NCI-H128 (cell line): ENCODE results near the gene OTUB2.

Experiments
- DNase-seq: peaks from one replicate; lab custom pipeline; 2025; ENCODE audit not compliant: unreplicated experiment; lab: John Stamatoyannopoulos, UW

Gene OTUB2

GRCh38 chr14:93996130-93996695, 29.9 kb upstream of the OTUB2 start:
- DNase-seq: no peak

GRCh38 chr14:93997082-93997481, 29.1 kb upstream of the OTUB2 start, which contains the start of gene CCDC197:
CCDC197 (plus strand) TSS chr14:93997301; CDS start chr14:93998132, 831 bp downstream.
- DNase-seq: no peak

- DNase-seq: no peak
Measured at GRCh38 chr14:93997916-93998870, 27.9 kb upstream of the OTUB2 start.

- DNase-seq: no peak
Measured at GRCh38 chr14:93998871-93999403, 27.2 kb upstream of the OTUB2 start.

GRCh38 chr14:93999573-93999972, 26.6 kb upstream of the OTUB2 start:
- no peak for DNase-seq

DNA sequence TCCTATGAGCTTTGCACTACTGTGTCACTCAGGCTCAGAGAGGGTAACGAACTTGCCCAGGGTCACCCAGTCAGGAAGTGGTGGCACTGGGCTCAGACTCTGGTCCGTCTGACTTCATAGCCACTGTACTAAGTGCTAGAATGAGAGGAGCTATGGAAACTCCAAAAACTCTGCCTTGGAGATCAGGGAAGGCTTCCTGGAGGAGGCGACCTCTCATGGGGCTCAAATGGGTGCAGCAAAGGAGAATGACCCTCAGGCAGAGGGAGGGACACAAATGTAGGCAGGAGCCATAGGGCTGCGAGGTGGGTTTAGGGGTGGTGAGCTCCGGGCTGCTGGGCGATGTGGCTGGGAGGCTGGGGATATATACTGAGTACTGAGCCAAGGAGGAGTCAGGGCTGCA, 25.9 kb upstream of the OTUB2 start:
- DNase-seq: no peak

GRCh38 chr14:94001016-94001415, 25.1 kb upstream of the OTUB2 start:
- DNase-seq: no peak

DNA sequence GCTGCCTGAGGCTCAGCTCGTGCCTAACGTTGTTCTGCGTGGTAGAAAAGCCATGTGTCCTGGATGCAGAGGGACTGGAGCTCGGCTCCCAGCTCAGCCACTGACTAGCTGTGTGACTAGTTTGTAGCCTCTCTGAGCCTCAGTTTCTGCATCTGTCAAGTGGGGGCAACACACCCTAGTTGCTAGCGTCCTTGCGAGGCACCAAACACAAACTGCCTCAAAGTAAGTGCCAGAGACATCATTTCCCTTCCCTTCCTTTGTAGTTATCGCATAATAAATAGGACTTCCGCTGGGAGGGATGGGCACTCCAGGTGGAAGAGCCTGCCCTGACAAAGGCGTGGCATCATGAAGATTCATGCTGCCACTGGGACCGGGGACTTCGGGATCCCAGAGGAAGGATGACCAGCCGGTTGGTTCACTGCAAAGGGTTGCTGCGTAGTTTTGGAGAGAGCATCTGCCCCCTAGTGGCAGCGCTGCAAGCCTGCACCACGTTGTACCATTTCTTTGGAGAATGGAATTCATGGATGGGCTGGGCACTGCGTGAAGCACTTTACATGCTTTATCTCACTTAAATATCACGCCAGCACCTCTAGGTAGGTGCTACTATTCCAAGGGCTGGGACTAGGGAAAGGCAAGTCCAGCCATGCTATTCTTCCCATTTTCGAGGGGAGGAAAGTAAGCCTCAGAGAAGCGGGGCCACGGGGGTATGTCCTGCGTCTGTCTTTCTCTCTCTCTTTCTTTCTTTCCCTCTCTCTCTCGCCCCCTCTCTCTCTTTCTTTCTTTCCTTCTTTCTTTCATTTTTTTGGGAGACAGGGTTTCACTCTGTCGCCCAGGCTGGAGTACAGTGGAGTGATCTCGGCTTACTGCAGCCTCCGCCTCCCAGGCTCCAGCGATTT, 24.4 kb upstream of the OTUB2 start:
- peak; percentile 20 for DNase-seq

DNA sequence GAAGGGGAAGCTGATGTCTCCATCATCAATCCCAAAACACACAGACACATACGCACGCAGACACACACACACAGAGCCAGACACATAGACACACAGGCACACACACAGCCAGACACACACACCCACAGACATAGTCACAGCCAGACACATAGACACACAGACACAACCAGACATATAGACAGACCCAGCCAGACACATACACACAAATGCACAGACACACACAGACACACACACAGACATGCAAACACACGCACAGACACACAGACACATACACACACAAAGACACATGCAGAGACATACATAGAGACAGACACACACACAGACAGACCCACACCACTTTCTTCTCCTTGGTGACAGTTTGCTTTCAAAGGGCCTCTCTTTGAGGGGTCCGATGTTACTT, 22.7 kb upstream of the OTUB2 start:
- no peak for DNase-seq

GRCh38 chr14:94004015-94004414, 22.1 kb upstream of the OTUB2 start:
- no peak for DNase-seq

GRCh38 chr14:94005324-94006073, 20.6 kb upstream of the OTUB2 start:
- no peak for DNase-seq

- no peak for DNase-seq
Measured at GRCh38 chr14:94008234-94008633, 17.9 kb upstream of the OTUB2 start.

DNA sequence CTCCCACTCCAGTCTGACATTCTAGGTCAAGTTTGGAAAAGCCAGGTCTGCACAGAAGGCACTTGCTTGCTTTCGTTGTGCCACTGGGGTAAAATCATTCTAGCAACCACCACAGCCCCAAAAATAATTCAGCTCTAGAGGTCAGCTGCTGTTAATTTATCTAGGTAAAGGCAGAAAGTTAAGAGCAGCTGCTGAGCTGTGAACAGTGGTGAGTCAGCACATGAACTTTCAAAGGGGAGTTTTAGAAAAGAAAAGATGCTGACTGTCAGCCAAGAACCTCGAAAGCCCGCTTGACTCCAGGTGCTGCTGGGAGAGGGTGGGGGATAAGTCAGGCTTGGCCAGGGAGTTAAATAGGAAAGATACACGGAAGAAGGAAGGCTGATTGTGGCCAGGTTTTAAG, 16.4 kb upstream of the OTUB2 start:
- DNase-seq: no peak

GRCh38 chr14:94010625-94011024, 15.5 kb upstream of the OTUB2 start:
- DNase-seq: no peak

DNA sequence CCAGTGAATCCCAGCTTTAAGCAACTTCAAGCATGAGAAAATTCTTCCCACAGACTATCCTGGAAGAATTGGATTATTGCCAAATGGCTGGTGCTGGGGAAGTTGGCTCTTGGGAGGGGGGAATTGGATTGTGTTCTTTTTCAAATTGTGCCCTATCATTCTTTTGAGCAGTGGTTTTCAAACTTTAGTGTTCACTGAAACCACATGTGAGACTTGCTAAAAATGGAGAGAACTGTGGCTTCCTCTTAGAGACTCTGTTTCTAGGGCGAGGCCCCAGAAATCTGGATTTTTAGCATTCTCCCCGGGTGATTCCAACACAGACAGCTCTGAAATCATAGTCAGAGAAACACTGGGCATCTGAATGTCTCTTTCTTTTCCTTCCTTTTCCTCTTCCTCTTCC, 14.3 kb upstream of the OTUB2 start:
- DNase-seq: no peak

- DNase-seq: no peak
Measured at GRCh38 chr14:94014382-94014781, 11.8 kb upstream of the OTUB2 start.

DNA sequence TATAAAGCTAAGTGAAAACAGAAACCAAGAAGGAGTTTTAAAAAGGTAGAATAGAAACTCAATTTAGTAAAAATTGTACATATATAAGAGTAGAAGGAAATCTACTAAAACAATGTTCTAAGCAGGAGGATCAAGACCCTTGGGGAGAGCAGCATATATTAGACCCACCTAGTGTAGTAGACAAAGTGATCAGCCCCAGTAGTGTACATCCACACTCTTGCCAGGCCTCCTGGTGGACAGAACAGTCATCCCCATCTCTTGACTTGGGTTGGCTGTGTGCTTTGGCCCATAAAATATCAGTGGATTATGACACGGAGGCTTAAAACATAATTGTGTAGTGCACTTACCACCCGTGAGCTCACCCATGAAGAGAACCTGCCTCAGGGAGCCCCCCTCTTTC, 10.9 kb upstream of the OTUB2 start:
- no peak for DNase-seq

- no peak for DNase-seq
Measured at GRCh38 chr14:94016446-94016976, 9.6 kb upstream of the OTUB2 start.

- no peak for DNase-seq
Measured at GRCh38 chr14:94018308-94018707, 7.8 kb upstream of the OTUB2 start.

DNA sequence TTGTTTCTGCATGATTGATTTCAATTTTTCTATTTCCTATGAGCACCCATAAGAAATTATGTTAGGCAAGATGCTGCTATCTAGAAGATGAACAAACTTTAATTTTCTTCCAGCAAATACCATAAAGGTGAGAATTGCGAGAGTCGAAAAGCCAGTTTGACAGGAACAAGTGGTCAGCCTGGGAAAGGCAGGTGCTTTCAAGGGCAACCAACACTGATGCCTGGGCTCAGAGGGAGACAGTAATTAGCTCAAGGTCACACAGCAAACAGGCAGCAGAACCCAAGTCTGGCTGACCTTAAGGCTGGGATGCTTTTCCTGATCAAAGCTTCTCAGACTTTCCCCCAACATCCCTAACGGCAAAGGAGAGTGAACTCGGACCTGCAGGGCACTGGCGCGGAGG, 6.8 kb upstream of the OTUB2 start:
- no peak for DNase-seq
